Stimulated activated CD8-positive, alpha-beta memory T cell treated with anti-CD3 and anti-CD28 coated beads, Interleukin-4, amount 100 ng/mL, for 24 hours (primary cell): ENCODE measurements around the gene CFAP77.
"Not testable (repeated sequence)": the region's sequence is repeated elsewhere in the genome, so short reads cannot be mapped to it uniquely, and the experiment has no call there.

ENCODE experiments used
- DNase-seq: peaks from one replicate; pipeline ENCODE4 v3.0.0-alpha.2; 2020; ENCODE audit warnings: low read depth

The CFAP77 gene

GRCh38 chr9:132409828-132410528, at the start of gene CFAP77:
Gene CFAP77, plus strand, starts transcription at chr9:132410211. Its CDS starts 61 bp downstream, at chr9:132410272.
- no peak for DNase-seq

- no peak for DNase-seq
These were observed 45.9 kb upstream of the CFAP77 start for GRCh38 chr9:132364068-132364467.

GRCh38 chr9:132365986-132366385, 44.0 kb upstream of the CFAP77 start:
- no peak for DNase-seq

- no peak for DNase-seq
These were observed 43.5 kb upstream of the CFAP77 start for GRCh38 chr9:132366481-132366880.

GRCh38 chr9:132367613-132368313, 42.2 kb upstream of the CFAP77 start:
- no peak for DNase-seq

GRCh38 chr9:132369421-132369820, 40.6 kb upstream of the CFAP77 start:
- no peak for DNase-seq

- no peak for DNase-seq
These were observed 39.4 kb upstream of the CFAP77 start for GRCh38 chr9:132370592-132370991.

- no peak for DNase-seq
These were observed 37.6 kb upstream of the CFAP77 start for GRCh38 chr9:132372177-132373095.

- DNase-seq = not testable (repeated sequence)
These were observed 32.2 kb upstream of the CFAP77 start for GRCh38 chr9:132377769-132378168.

- DNase-seq = not testable (repeated sequence)
These were observed 31.6 kb upstream of the CFAP77 start for GRCh38 chr9:132378416-132378815.

GRCh38 chr9:132381966-132382541, 28.0 kb upstream of the CFAP77 start:
- DNase-seq = no peak

GRCh38 chr9:132383462-132383883, 26.5 kb upstream of the CFAP77 start:
- no peak for DNase-seq

GRCh38 chr9:132384376-132384775, 25.6 kb upstream of the CFAP77 start:
- DNase-seq = no peak

- DNase-seq = no peak
These were observed 22.9 kb upstream of the CFAP77 start for GRCh38 chr9:132387133-132387532.

- DNase-seq = no peak
These were observed 19.0 kb upstream of the CFAP77 start for GRCh38 chr9:132390966-132391365.

- no peak for DNase-seq
These were observed 18.6 kb upstream of the CFAP77 start for GRCh38 chr9:132391449-132391848.

- DNase-seq = no peak
These were observed 14.5 kb upstream of the CFAP77 start for GRCh38 chr9:132395560-132395959.

- no peak for DNase-seq
These were observed 8.2 kb upstream of the CFAP77 start for GRCh38 chr9:132401824-132402223.

- DNase-seq = no peak
These were observed 5.7 kb upstream of the CFAP77 start for GRCh38 chr9:132404228-132404881.

- DNase-seq = peak; percentile 87
These were observed 3.4 kb upstream of the CFAP77 start, which contains the start of gene TTF1 for GRCh38 chr9:132406554-132407122. Gene TTF1, minus strand, starts transcription at chr9:132406840. Its CDS starts 4,019 bp downstream, at chr9:132402821.

- DNase-seq = no peak
These were observed 2.8 kb upstream of the CFAP77 start for GRCh38 chr9:132407196-132407595.
